HEK293 (cell line): ENCODE data around the gene BBLN.

Experiments
- REST ChIP-seq: fragments of 450-650 bp; formaldehyde crosslinking; IDR thresholded peaks from 2 replicates; pipeline ENCODE4 v1.5.1; 2016; ENCODE audit warnings: missing biosample characterization, missing genetic modification characterization
- YY1 ChIP-seq: fragments of 450-650 bp; formaldehyde crosslinking; IDR thresholded peaks from 2 replicates; pipeline ENCODE4 v1.5.1; 2018; ENCODE audit warnings: missing biosample characterization, missing genetic modification characterization
- ZBTB49 ChIP-seq: fragments of 450-650 bp; formaldehyde crosslinking; IDR thresholded peaks from 2 replicates; pipeline ENCODE4 v1.5.1; 2016; ENCODE audit warnings: missing biosample characterization, missing genetic modification characterization, low read depth
- ZNF155 ChIP-seq: fragments of 450-650 bp; formaldehyde crosslinking; IDR thresholded peaks from 2 replicates; pipeline ENCODE4 v1.5.1; 2016; ENCODE audit warnings: missing biosample characterization, missing genetic modification characterization
- ZNF24 ChIP-seq: fragments of 450-650 bp; formaldehyde crosslinking; IDR thresholded peaks from 2 replicates; pipeline ENCODE4 v1.5.1; 2016; ENCODE audit warnings: missing biosample characterization, missing genetic modification characterization
- ZNF423 ChIP-seq: fragments of 450-650 bp; formaldehyde crosslinking; IDR thresholded peaks from 2 replicates; pipeline ENCODE4 v1.5.1; 2016; ENCODE audit warnings: missing biosample characterization, missing genetic modification characterization
- TF ChIP-seq, protein P1 (sequence below): fragments of 450-650 bp; formaldehyde crosslinking; IDR thresholded peaks from 2 replicates; pipeline ENCODE4 v1.5.1; 2016; ENCODE audit warnings: missing biosample characterization, missing genetic modification characterization
- TF ChIP-seq, protein P2 (sequence below): fragments of 450-650 bp; formaldehyde crosslinking; IDR thresholded peaks from 2 replicates; pipeline ENCODE4 v1.5.1; 2016; ENCODE audit warnings: missing biosample characterization, missing genetic modification characterization

GRCh38 chr9:128166169-128166568 is 6.1 kb downstream of the BBLN start:
- TF ChIP-seq, protein P1, sequence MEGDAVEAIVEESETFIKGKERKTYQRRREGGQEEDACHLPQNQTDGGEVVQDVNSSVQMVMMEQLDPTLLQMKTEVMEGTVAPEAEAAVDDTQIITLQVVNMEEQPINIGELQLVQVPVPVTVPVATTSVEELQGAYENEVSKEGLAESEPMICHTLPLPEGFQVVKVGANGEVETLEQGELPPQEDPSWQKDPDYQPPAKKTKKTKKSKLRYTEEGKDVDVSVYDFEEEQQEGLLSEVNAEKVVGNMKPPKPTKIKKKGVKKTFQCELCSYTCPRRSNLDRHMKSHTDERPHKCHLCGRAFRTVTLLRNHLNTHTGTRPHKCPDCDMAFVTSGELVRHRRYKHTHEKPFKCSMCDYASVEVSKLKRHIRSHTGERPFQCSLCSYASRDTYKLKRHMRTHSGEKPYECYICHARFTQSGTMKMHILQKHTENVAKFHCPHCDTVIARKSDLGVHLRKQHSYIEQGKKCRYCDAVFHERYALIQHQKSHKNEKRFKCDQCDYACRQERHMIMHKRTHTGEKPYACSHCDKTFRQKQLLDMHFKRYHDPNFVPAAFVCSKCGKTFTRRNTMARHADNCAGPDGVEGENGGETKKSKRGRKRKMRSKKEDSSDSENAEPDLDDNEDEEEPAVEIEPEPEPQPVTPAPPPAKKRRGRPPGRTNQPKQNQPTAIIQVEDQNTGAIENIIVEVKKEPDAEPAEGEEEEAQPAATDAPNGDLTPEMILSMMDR (tag by site-specific recombination): no peak
- TF ChIP-seq ZNF24 (tag by site-specific recombination) (no peak), ZNF423 (tag by site-specific recombination) (no peak), YY1 (no peak), REST (no peak), ZNF155 (tag by site-specific recombination) (no peak), ZBTB49 (tag by site-specific recombination) (no peak)
- TF ChIP-seq, protein P2, sequence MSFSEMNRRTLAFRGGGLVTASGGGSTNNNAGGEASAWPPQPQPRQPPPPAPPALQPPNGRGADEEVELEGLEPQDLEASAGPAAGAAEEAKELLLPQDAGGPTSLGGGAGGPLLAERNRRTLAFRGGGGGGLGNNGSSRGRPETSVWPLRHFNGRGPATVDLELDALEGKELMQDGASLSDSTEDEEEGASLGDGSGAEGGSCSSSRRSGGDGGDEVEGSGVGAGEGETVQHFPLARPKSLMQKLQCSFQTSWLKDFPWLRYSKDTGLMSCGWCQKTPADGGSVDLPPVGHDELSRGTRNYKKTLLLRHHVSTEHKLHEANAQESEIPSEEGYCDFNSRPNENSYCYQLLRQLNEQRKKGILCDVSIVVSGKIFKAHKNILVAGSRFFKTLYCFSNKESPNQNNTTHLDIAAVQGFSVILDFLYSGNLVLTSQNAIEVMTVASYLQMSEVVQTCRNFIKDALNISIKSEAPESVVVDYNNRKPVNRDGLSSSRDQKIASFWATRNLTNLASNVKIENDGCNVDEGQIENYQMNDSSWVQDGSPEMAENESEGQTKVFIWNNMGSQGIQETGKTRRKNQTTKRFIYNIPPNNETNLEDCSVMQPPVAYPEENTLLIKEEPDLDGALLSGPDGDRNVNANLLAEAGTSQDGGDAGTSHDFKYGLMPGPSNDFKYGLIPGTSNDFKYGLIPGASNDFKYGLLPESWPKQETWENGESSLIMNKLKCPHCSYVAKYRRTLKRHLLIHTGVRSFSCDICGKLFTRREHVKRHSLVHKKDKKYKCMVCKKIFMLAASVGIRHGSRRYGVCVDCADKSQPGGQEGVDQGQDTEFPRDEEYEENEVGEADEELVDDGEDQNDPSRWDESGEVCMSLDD (tag by site-specific recombination): no peak
